HG03159 (cell line): ENCODE data around the gene DNAJC5G.
"Not testable (repeated sequence)": the region's sequence is repeated elsewhere in the genome, so short reads cannot be mapped to it uniquely, and the experiment has no call there.

Source experiments
- ATAC-seq: cut with Tn5 transposase; IDR thresholded peaks from one replicate; pipeline ENCODE4 v1.9.1; 2021; ENCODE audit warnings: mild to moderate bottlenecking, moderate library complexity; ENCODE audit not compliant: unreplicated experiment

DNAJC5G gene

GRCh38 chr2:27280826-27281225 is 5.6 kb downstream of the DNAJC5G start:
- ATAC-seq: no peak

GRCh38 chr2:27281442-27281841 is 6.2 kb downstream of the DNAJC5G start:
- no peak for ATAC-seq

- no peak for ATAC-seq
Observed at GRCh38 chr2:27281855-27282559, 6.8 kb downstream of the DNAJC5G start, which contains the start of gene TRIM54. Gene TRIM54, plus strand, starts transcription at chr2:27282429. Its CDS starts 303 bp downstream, at chr2:27282732.

GRCh38 chr2:27282892-27283291 is 7.7 kb downstream of the DNAJC5G start:
- no peak for ATAC-seq

- ATAC-seq: no peak
Observed at GRCh38 chr2:27284996-27285395, 9.8 kb downstream of the DNAJC5G start.

GRCh38 chr2:27285481-27285880 is 10.2 kb downstream of the DNAJC5G start:
- ATAC-seq: no peak

- ATAC-seq: no peak
Observed at GRCh38 chr2:27288610-27289009, 13.4 kb downstream of the DNAJC5G start.

GRCh38 chr2:27290549-27290948 is 15.3 kb downstream of the DNAJC5G start:
- no peak for ATAC-seq

GRCh38 chr2:27291865-27292264 is 16.6 kb downstream of the DNAJC5G start:
- ATAC-seq: no peak

- ATAC-seq: no peak
Observed at GRCh38 chr2:27294928-27295327, 19.7 kb downstream of the DNAJC5G start.

- ATAC-seq: no peak
Observed at GRCh38 chr2:27296481-27296880, 21.2 kb downstream of the DNAJC5G start.

- ATAC-seq: no peak
Observed at GRCh38 chr2:27297195-27297594, 22.0 kb downstream of the DNAJC5G start.

GRCh38 chr2:27298391-27299080 is 23.3 kb downstream of the DNAJC5G start:
- ATAC-seq: no peak

- ATAC-seq: not testable (repeated sequence)
Observed at GRCh38 chr2:27300606-27301005, 25.4 kb downstream of the DNAJC5G start.

- ATAC-seq: no peak
Observed at GRCh38 chr2:27303093-27304025, 28.1 kb downstream of the DNAJC5G start.

GRCh38 chr2:27304488-27305240 is 29.4 kb downstream of the DNAJC5G start:
- no peak for ATAC-seq

- no peak for ATAC-seq
Observed at GRCh38 chr2:27305516-27305915, 30.3 kb downstream of the DNAJC5G start.

GRCh38 chr2:27306136-27306535 is 30.9 kb downstream of the DNAJC5G start:
- no peak for ATAC-seq

- no peak for ATAC-seq
Observed at GRCh38 chr2:27306573-27307286, 31.5 kb downstream of the DNAJC5G start.

- no peak for ATAC-seq
Observed at GRCh38 chr2:27307287-27307544, 32.0 kb downstream of the DNAJC5G start.
